Measurements from ENCODE around the gene PCCA.
"Not testable (repeated sequence)": the region's sequence is repeated elsewhere in the genome, so short reads cannot be mapped to it uniquely, and the experiment has no call there.

PCCA gene

DNA sequence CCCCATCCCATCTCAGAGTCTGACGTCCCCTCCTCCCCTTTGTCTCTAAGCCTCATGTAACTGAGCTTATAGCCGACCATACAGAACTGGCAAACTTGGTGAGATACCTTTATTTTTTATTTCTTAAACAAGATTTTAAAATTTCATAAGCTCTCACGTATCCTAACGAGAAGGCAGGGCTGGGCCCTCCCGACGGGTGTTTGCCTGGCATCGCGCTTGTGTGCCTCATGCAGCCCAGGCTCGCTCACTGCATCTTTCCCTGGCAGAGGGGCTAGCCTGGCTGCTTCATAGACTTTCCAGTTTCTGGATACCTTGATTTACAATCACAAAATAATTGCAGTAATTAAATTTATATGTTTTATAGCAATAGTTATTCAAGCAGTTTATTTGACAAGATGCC, 430.7 kb downstream of the PCCA start:
- in situ Hi-C loops (cut with MboI; ENCODE audit: low sequenced_read_pairs): no loop called here

DNA sequence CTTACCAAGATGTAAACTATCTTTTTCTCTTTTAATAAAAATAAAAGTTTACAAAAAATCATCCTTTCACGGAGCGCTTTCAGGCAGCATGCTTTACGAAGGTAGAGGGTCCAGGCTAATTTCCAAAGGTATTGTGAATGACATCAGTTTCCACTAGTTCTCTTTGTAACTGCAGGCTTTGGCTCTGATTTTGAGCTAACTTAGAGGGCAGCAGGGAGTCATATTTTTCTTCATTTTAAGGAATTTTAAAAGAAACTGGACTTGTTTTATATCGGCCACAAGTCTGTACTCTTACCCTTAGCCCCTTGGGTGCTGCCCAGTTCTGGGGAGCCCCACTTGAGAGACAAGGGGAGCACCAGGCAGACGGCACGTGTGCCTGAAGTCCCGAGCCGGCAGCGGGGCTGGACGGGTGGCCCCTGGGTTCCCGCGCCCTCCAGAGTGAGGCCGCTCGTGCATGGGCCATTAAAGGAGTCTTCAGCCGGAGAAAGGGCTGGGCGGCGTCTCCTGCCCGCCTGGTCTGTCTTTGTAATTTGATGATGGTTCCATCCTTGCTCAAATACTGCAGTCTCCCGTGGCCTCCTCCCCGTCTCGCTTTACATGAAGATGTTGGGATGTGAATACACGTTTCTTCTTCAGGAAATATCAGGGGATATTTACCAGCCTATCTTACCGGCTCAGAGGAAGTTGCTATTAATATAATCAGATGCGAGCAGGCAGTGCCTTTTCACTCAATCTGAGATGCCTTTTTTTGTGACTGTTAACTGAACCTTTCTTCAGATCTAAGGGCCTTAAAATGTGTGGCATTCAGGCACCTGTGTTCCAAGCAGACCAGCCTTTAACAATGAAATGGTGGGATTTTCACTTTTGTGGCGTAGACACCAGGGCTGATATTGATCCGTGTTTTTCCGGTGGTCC, 432.3 kb downstream of the PCCA start:
- in situ Hi-C loops (cut with MboI; ENCODE audit: low sequenced_read_pairs): no loop called here

DNA sequence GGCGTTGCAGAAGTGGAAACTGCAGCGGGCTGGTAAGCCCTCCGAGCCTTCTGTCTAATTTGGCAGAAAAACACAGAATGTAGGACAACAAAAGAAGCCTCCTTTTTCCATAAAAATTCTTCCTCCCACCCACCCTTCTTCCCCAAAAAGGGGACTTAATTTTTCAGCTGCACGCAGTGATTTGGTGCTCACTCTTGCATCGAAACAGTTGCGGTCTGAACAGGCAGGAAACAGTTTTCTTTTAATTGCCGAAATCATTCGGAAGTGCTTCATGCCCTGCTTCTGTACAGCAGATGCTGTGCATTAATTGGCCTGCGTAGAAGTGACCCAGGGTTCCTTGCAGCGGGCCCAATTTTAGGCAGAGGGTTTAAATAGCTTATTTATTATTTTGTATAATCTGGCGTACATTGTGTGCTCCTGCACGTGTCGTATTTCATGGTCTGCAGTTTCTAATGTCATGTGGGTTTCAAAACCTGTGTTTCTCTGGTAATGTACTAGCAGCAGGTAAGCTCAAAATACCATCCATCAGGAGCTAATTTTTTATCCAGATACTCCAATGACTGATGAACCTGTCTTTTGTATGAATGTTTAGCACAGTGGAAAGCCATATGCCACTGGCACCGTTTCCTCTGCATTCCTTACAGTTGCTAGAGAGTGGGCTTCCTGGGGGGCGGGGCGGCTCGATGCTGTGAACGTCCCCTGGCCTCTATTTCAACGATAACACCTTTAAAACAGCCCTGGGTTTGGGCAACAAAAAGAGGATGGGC, 433.1 kb downstream of the PCCA start:
- in situ Hi-C loops (cut with MboI; ENCODE audit: low sequenced_read_pairs): no loop called here

DNA sequence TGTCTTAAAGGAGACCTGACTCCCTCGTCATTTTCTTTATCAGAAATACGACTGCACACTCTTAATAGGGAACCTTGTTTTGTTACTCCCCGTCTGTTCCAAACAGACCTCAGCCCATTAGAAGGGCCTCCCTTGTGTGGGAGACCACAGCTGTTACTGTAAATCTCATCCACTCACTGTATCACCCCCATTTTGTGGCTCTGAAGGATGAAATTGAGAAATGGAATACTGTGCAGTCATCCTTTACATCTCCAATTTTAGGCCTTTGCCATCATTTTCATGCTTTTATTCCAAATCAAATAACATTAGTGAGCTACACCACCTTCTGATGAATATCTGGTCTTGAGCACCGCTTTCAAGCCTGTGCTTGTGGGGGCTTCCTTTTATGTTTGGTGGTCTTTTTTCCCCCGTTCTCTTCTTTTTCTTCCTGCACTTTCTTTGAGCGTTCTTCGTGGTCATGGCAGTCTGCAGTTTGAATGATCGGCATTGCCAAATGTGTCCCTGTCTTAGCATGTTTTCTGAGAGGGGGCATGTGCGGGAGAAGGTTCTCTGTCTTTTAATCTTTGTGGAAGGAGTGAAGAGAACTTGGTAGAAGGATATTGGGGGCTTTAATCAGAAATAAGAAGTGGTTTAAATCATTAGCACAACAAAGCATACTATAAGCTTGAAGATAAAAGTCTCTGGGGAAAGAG, 433.9 kb downstream of the PCCA start:
- in situ Hi-C loops (cut with MboI; ENCODE audit: low sequenced_read_pairs): no loop called here

DNA sequence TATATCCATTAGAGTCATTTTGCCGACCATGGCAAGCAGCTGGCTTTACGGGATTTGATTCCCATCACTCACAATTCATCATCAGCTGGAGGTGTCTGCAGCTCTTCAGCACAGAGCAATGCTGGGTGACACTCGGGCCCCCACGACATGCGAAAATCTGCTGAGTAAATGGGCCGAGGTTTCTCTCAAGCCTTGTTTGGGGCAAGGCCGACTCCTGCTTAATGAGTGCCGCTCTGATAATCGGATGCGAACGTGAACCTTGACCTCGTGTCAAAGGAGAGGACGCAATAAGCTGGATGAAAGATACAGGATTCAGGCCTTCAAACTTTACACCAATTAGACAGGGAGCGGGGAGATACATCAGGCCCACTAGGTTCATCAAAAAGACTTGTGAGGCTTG, 434.5 kb downstream of the PCCA start:
- in situ Hi-C loops (cut with MboI; ENCODE audit: low sequenced_read_pairs): no loop called here

DNA sequence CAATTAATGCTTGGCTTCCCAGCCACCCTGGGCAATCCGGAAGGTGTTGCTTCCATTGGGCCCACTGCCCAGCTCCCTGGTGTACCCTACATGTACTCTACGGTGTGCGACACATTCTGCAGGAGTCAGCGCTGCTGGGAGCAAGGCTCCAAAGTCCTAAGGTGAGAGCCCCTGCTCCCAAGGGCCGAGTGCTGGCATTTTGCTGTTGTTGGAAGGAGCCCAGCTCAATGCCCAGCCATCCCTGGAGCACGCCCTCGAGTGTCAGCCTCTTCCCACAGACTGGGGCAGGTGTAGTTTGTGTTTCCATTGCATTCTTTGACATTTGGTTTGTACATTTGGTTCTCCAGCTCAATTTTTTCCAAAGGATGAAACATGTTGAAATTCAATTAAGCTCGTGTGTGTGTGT, 435.1 kb downstream of the PCCA start:
- in situ Hi-C loops (cut with MboI; ENCODE audit: low sequenced_read_pairs): no loop called here

DNA sequence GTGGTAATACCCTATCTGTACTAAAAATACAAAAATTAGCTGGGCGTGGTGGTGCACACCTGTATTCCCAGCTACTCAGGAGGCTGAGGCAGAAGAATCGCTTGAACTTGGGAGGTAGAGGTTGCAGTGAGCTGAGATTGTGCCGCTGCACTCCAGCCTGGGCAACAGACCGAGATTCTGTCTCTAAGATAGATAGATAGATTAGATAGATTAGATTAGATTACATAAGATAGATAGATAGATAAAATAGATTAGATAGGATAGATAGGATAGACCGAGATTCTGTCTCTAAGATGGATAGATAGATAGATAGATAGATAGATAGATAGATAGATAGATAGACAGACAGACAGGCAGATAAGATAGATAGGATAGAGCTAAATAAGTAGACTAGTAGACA, 435.8 kb downstream of the PCCA start:
- in situ Hi-C loops (cut with MboI; ENCODE audit: low sequenced_read_pairs): not testable (repeated sequence)

DNA sequence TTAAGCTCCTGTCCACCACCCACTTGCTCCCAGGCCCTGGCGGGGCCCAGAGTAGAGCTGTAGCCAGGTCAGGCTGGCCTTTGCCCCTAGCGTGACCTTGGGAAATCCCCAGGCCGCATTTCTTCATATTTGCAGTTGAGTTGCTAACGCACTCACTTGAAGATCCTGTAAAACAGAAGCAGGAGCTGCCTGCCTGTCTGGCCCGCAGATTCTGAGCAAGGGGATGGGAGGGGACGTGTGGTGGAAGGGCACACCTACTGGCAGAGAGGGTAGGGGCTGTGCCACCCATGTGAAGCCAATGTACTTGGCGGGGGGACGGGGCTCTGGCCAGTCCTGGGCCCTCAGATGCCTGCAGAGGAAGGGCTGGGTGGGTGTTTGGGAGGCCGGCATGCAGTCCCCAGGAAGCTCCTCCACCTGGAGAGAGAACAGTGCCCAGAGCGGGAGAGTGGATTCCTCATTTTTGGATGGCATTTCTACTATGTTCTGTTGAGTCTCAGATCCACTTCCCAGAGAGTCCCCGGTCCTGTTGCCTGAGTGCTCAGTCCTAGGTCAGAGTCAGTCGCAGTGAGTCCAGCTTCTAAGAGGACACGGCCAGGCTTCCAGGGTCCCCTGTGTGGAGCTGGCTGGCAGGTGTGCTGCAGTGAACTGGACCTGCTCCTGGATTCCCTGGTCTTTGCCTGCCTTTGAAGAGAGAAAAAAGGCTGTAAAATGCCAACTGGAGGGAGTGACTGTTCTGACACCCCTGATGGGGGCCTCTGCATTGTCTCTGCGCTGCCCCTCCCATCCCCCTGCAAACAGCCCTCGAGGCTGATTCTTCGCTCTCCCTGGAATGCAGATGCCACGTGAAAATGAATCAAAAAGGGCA, 436.8 kb downstream of the PCCA start:
- in situ Hi-C loops (cut with MboI; ENCODE audit: low sequenced_read_pairs): no loop called here

DNA sequence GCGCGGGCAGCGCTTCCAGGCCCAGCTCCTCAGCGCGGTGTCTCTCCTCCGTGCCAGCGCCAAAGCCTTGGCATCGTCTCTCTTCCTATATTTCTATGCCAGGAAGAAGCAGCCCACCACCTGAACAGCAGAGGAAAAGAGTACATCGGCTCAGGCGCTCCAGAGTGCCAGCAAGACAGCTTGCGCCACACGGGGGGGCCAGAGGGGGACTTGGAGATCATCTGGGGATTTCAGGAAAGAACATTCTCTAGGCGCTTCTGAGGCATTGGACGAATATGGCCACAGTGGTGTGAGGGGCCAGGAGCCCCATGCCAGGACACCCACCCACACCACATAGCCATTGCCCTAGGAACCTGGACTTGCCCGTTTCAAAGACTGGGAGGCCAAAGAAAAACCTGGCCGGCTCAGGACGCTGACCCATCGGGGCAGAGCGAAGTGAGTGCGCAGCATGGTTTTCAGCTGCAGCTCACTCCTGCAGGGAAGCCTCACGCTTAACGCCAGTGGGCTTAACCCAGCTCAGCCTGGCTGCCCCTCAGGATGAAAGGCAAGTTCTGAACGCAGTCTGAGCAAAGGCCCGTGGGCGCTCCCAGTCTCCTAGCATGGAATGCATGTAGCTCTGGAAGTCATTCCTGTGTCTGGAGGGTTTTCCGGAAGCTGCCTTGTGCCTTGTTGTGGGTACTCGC, 437.6 kb downstream of the PCCA start:
- in situ Hi-C loops (cut with MboI; ENCODE audit: low sequenced_read_pairs): no loop called here

DNA sequence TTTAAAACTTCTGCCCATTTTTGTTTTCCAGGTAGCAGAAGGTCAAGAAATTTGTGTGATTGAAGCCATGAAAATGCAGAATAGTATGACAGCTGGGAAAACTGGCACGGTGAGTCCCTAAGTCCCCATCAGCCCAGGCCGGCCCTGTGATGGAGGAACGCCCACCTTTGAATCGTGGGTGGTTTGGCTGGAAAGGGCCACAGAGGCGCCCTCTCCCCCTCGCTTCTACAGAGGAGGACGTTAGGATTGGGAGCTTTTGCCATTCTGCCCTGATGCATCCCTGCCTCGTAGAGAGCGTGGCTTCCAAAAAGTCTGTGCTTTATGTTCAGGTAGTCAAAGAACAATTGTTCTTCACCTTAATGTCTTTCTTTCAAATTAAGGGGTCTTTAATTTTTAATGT, 438.8 kb downstream of the PCCA start:
- in situ Hi-C loops (cut with MboI; ENCODE audit: low sequenced_read_pairs): no loop called here

DNA sequence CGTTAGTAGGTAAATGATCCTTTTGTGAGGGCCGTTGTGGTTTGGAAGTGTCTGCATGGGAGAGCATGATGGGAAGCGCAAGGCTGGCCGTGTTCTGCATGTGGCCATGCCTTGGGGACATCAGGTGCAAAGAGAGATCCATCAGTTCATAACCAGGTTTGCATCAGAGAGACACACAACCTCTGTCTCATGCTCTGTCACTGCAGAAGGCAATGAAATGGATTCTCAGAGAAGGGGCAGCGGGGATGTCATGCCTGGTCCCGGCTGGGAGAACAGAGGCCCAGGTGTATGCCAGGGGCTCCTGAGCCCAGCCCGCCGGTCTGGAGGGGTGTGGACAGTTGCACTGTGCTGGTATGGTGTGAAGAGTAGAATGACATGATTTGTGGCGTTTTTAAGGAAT, 439.5 kb downstream of the PCCA start:
- in situ Hi-C loops (cut with MboI; ENCODE audit: low sequenced_read_pairs): no loop called here

DNA sequence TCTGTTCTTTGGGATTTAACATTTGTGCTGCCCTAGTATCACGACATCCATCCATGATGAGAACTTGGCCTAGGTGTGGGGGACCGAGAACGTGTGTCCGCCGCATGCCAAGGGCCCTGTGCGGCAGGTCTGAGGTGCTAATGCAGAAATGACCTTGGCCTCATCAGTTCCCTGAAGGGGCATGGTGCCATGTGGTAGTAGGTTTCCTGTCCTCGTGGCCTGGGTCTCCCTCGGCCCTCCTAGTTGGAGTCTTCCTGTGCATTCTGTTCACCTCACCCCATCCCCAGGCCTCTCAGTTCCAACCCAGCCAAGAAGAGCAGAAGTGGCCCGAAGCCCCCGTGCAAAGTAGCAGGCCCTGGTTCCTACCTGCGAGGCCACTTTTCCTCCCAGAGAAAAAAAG, 439.9 kb downstream of the PCCA start:
- in situ Hi-C loops (cut with MboI; ENCODE audit: low sequenced_read_pairs): no loop called here

DNA sequence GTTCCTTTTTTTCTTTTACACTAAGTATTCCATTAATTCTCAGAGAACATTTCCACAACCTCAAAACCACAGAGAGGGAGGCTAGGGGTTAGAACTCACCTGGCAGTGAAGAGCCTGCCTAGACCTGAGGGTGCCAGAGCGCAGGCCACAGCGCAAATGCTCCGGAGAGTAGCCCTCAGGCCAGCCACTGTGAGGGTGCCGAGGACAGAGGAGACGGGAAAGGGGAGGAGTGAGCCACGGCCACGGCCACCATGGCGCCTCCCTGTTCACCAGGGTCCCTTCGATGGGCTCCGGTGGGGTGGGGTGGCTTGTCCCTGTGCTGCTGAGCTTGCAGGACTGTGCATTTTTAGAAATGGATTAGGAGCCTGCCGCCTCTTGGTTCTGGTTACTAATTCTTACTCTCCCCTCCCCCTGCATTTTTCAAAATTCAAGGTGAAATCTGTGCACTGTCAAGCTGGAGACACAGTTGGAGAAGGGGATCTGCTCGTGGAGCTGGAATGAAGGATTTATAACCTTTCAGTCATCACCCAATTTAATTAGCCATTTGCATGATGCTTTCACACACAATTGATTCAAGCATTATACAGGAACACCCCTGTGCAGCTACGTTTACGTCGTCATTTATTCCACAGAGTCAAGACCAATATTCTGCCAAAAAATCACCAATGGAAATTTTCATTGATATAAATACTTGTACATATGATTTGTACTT, 440.9 kb downstream of the PCCA start:
- in situ Hi-C loops (cut with MboI; ENCODE audit: low sequenced_read_pairs): no loop called here

DNA sequence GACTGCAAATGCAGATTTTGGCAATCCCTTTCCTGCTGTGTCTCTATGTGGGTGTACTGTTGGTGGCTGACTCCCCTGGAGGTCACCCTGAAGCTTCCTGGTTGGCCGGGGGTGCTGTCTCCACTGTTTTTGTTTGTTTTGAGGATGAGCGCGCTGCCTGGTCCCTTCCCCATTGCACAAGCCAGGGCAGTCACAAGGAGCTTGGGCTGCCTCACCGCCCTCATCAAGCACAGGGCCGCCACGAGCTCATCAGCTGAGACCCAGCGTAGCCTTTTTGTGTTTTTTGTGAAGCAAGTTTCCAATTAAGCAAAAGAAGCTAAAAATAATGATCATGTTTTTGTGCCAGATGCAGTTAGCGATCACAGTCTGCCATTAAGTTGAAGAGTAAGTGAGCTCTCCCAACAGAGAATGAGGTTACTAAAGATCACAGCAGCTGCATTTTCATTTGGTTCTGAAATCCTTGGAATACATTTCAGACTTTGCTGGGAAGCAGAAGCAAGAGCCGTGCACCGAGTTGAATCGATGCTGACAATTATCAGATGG, 441.8 kb downstream of the PCCA start:
- in situ Hi-C loops (cut with MboI; ENCODE audit: low sequenced_read_pairs): no loop called here

DNA sequence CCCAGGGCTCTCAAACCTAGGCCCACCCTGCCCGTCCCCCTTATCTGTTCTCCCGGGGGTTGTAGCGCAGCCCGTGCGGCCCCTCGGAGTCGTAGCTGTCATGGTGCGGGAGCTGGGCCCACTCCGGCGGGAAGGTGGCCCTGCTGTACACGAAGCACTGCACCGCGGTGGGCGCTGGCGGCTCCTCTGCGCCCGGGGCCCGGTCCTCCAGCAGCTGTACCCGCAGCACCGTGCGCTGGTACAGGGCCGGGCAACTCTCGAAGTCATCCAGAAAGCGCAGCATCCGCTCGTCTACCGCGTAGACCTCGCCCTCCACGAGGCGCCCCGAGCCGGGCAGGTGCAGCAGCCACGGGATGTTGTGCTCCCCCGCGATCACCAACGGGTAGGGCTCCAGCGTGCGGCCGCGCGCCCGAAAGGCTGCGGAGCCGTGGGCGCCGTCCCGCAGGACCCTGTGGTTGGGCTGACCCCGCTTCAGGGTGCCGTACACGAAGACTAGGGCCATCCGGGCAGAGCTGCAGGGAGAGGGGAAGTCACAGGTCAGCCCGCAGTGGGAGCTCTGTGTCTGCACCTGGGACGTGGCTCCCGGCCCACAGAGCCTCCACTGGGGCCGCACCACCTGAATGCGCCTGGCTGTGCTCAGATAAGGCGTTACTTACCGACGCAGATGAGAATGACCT, 443.3 kb downstream of the PCCA start:
- in situ Hi-C loops (cut with MboI; ENCODE audit: low sequenced_read_pairs): no loop called here

DNA sequence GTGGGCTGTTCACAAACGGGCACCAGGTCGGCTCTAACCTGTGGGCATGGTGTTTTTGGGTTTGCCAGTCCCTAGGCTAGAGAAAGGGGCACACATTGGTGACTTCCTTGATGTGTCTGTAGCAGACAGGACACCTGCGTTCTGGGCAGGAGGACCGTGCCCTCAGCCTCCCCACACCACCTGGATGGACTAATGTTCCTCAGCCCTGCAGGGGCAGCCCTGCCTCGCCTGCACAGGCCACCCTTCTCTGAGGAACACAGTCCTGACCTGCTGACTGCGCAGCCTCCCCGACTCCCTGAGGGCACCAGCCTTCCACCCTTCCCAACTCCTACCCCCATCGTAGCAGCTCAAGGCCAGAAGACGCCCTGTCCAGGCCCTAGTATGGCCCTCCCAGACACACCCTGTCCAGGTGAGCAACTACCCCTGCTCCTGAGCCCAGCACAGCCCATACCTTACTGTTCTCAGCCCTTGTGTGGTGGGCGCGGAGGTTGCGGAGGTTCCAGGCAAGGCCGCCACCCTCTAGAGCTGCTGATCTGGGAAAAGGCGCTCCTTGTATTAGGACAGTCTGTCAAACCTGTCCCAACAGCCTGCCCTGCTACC, 444.0 kb downstream of the PCCA start:
- in situ Hi-C loops (cut with MboI; ENCODE audit: low sequenced_read_pairs): no loop called here

DNA sequence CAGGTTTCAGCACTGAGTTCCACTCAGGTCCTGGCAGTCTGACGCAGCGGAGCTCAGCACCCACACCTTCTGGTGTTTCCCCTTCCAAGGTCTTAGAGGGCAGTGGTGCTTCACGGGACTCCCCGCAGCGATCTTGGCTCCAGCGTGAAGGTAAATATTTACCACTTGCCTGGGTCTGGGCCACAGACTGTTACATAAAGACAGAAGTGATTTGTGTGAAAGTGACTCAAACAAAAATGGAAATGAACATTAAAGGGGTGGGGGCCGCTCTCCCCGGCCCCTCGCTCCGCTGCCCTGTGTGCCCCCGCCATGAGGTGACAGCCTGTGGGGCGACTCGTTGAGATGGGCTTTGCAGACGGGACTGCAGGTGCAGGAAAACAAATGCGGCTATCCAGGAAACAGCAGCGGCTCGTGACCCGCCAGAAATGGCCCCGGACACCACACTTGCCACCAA, 444.7 kb downstream of the PCCA start:
- in situ Hi-C loops (cut with MboI; ENCODE audit: low sequenced_read_pairs): no loop called here

Data from hTERT RPE-1 (cell line).